Prostate gland (tissue), 2 donors: ENCODE data around the gene GTF2I.
"Not testable (repeated sequence)": the region's sequence is repeated elsewhere in the genome, so short reads cannot be mapped to it uniquely, and the experiment has no call there.

Source experiments
- POLR2A ChIP-seq: fragments of 450-650 bp; IDR thresholded peaks from one replicate; pipeline ENCODE4 v1.6.1; 2016; ENCODE audit warnings: antibody characterized with exemption, mild to moderate bottlenecking
- TF ChIP-seq, protein P1 (sequence below), 4 experiments: fragments of 200-600 bp in 2 of 4; fragments of 450-650 bp in 2 of 4; sonication (generic) in 2 of 4; IDR thresholded peaks; 1 replicate in 3 of 4; 2 replicates in 1 of 4; pipeline ENCODE4 v1.5.1; 2016 to 2019; ENCODE audit warnings: antibody characterized with exemption in 4 of 4, mild to moderate bottlenecking in 2 of 4, moderate library complexity in 2 of 4

- not testable (repeated sequence) for TF ChIP-seq POLR2A
- TF ChIP-seq, protein P1, sequence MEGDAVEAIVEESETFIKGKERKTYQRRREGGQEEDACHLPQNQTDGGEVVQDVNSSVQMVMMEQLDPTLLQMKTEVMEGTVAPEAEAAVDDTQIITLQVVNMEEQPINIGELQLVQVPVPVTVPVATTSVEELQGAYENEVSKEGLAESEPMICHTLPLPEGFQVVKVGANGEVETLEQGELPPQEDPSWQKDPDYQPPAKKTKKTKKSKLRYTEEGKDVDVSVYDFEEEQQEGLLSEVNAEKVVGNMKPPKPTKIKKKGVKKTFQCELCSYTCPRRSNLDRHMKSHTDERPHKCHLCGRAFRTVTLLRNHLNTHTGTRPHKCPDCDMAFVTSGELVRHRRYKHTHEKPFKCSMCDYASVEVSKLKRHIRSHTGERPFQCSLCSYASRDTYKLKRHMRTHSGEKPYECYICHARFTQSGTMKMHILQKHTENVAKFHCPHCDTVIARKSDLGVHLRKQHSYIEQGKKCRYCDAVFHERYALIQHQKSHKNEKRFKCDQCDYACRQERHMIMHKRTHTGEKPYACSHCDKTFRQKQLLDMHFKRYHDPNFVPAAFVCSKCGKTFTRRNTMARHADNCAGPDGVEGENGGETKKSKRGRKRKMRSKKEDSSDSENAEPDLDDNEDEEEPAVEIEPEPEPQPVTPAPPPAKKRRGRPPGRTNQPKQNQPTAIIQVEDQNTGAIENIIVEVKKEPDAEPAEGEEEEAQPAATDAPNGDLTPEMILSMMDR (IDR thresholded peaks at IDR 0.05), result not testable (repeated sequence)
Measured at GRCh38 chr7:74783595-74783994, 126.1 kb downstream of the GTF2I start.
